HG03025 (cell line): ENCODE measurements around the gene TREM1.
"Not testable (repeated sequence)": the region's sequence is repeated elsewhere in the genome, so short reads cannot be mapped to it uniquely, and the experiment has no call there.

Source experiments
- ATAC-seq: cut with Tn5 transposase; IDR thresholded peaks from one replicate; pipeline ENCODE4 v1.9.1; 2021; ENCODE audit warnings: mild to moderate bottlenecking, moderate library complexity; ENCODE audit not compliant: unreplicated experiment, low FRiP score

Gene TREM1

GRCh38 chr6:41266541-41266940 is 19.9 kb downstream of the TREM1 start:
- no peak for ATAC-seq

- no peak for ATAC-seq
Observed at GRCh38 chr6:41263267-41263666, 23.2 kb downstream of the TREM1 start.

GRCh38 chr6:41262401-41262800 is 24.1 kb downstream of the TREM1 start:
- no peak for ATAC-seq

GRCh38 chr6:41258196-41258493 is 28.3 kb downstream of the TREM1 start:
- ATAC-seq = no peak

GRCh38 chr6:41257369-41258195 is 28.9 kb downstream of the TREM1 start:
- ATAC-seq = no peak

GRCh38 chr6:41256383-41256782 is 30.1 kb downstream of the TREM1 start:
- peak; percentile 77 for ATAC-seq

- peak; percentile 49 for ATAC-seq
Observed at GRCh38 chr6:41255638-41256246, 30.7 kb downstream of the TREM1 start.

- ATAC-seq = no peak
Observed at GRCh38 chr6:41255110-41255509, 31.4 kb downstream of the TREM1 start.

GRCh38 chr6:41252401-41253169 is 33.9 kb downstream of the TREM1 start:
- ATAC-seq = no peak

- ATAC-seq = no peak
Observed at GRCh38 chr6:41247882-41248705, 38.4 kb downstream of the TREM1 start.

GRCh38 chr6:41247288-41247865 is 39.1 kb downstream of the TREM1 start:
- ATAC-seq = no peak

- not testable (repeated sequence) for ATAC-seq
Observed at GRCh38 chr6:41246529-41246928, 40.0 kb downstream of the TREM1 start.

GRCh38 chr6:41239467-41240159 is 46.9 kb downstream of the TREM1 start:
- ATAC-seq = no peak

GRCh38 chr6:41237128-41237527 is 49.4 kb downstream of the TREM1 start:
- no peak for ATAC-seq

- no peak for ATAC-seq
Observed at GRCh38 chr6:41236276-41236675, 50.2 kb downstream of the TREM1 start.

- no peak for ATAC-seq
Observed at GRCh38 chr6:41232667-41233066, 53.8 kb downstream of the TREM1 start.

- no peak for ATAC-seq
Observed at GRCh38 chr6:41231246-41231645, 55.2 kb downstream of the TREM1 start.

- no peak for ATAC-seq
Observed at GRCh38 chr6:41229721-41230120, 56.8 kb downstream of the TREM1 start.

GRCh38 chr6:41228616-41229015 is 57.9 kb downstream of the TREM1 start:
- ATAC-seq = no peak

- no peak for ATAC-seq
Observed at GRCh38 chr6:41228096-41228495, 58.4 kb downstream of the TREM1 start, which contains the start of gene TREML4. Gene TREML4, plus strand, starts transcription at chr6:41228349. Its CDS starts 79 bp downstream, at chr6:41228428.
